WTC11 (cell line): Measurements from ENCODE around the gene ARMC6. TPM values are rescaled to one million over a fixed set of nuclear protein-coding genes. Genes with fewer than 3 reads are reported as not detected.

ENCODE experiments used
- ATAC-seq: fragments of 200-7000 bp; cut with Tn5 transposase; 2 replicates; pipeline ENCODE4 v1.10.0; 2021; ENCODE audit warnings: mild to moderate bottlenecking, moderate library complexity
- CTCF ChIA-PET: fragments of 300-600 bp; sonication (Branson Sonifier 250); formaldehyde crosslinking; loops from one replicate; lab custom pipeline; 2021; ENCODE audit warnings: antibody characterized with exemption; lab: Charles Lee
- POLR2A ChIA-PET: fragments of 350-600 bp; sonication (Branson Sonifier 250); formaldehyde crosslinking; loops from one replicate; lab custom pipeline; 2021; ENCODE audit warnings: antibody characterized with exemption; lab: Charles Lee
- DNase-seq: peaks from one replicate; pipeline ENCODE4 v3.0.0; 2021; ENCODE audit warnings: low spot score
- H3K27ac Mint-ChIP-seq: 2 replicates; pipeline ENCODE4 v1.8.0; 2021; ENCODE audit warnings: mixed read lengths
- H3K27me3 Mint-ChIP-seq: 2 replicates; pipeline ENCODE4 v1.8.0; 2021; ENCODE audit warnings: low read depth, mild to moderate bottlenecking, moderate library complexity, mixed read lengths
- H3K36me3 Mint-ChIP-seq: 2 replicates; pipeline ENCODE4 v1.8.0; 2021; ENCODE audit warnings: mixed read lengths
- H3K4me1 Mint-ChIP-seq: 2 replicates; pipeline ENCODE4 v1.8.0; 2022; ENCODE audit warnings: mixed read lengths
- H3K4me3 Mint-ChIP-seq: 2 replicates; pipeline ENCODE4 v1.8.0; 2021; ENCODE audit warnings: mild to moderate bottlenecking, moderate library complexity, mixed read lengths
- H3K9me3 Mint-ChIP-seq: 2 replicates; pipeline ENCODE4 v1.8.0; 2021; ENCODE audit warnings: mixed read lengths
- CBFB ChIP-seq: sonication (generic); formaldehyde crosslinking; IDR thresholded peaks from 2 replicates; pipeline ENCODE4 v1.8.1; 2022; ENCODE audit warnings: mild to moderate bottlenecking, low read depth, missing genetic modification reagents
- CREB1 ChIP-seq: sonication (generic); formaldehyde crosslinking; IDR thresholded peaks from 2 replicates; pipeline ENCODE4 v1.8.0; 2023; ENCODE audit warnings: mild to moderate bottlenecking, missing genetic modification reagents
- EMX1 ChIP-seq: fragments of 250-450 bp; sonication (Bioruptor Pico); IDR thresholded peaks from 2 replicates; pipeline ENCODE4 v1.8.0; 2021; ENCODE audit warnings: mild to moderate bottlenecking
- ETV6 ChIP-seq: sonication (generic); formaldehyde crosslinking; IDR thresholded peaks from 2 replicates; pipeline ENCODE4 v1.8.1; 2022; ENCODE audit warnings: mild to moderate bottlenecking, missing genetic modification reagents
- GABPB1 ChIP-seq: sonication (generic); formaldehyde crosslinking; IDR thresholded peaks from 2 replicates; pipeline ENCODE4 v1.8.1; 2023; ENCODE audit warnings: mild to moderate bottlenecking, missing genetic modification reagents
- GTF2I ChIP-seq: fragments of 250-450 bp; sonication (Bioruptor Pico); conservative IDR thresholded peaks from 2 replicates; pipeline ENCODE4 v1.4.0; 2021; ENCODE audit warnings: mild to moderate bottlenecking
- MXD4 ChIP-seq: fragments of 250-450 bp; sonication (Bioruptor Pico); IDR thresholded peaks from 2 replicates; pipeline ENCODE4 v1.8.0; 2021; ENCODE audit warnings: mild to moderate bottlenecking, moderate library complexity, borderline replicate concordance
- MYBL2 ChIP-seq: sonication (generic); formaldehyde crosslinking; IDR thresholded peaks from 2 replicates; pipeline ENCODE4 v1.8.1; 2023; ENCODE audit warnings: mild to moderate bottlenecking, moderate library complexity, missing genetic modification reagents
- NR1H2 ChIP-seq: sonication (generic); formaldehyde crosslinking; IDR thresholded peaks from 2 replicates; pipeline ENCODE4 v1.9.0; 2021; ENCODE audit warnings: mild to moderate bottlenecking, moderate library complexity, missing genetic modification reagents
- PRRX2 ChIP-seq: fragments of 250-450 bp; sonication (Bioruptor Pico); IDR thresholded peaks from 2 replicates; pipeline ENCODE4 v1.8.0; 2021; ENCODE audit warnings: mild to moderate bottlenecking
- RORB ChIP-seq: fragments of 250-450 bp; sonication (Bioruptor Pico); IDR thresholded peaks from 2 replicates; pipeline ENCODE4 v1.9.0; 2021; ENCODE audit warnings: mild to moderate bottlenecking
- TCF7 ChIP-seq: sonication (generic); formaldehyde crosslinking; IDR thresholded peaks from 2 replicates; pipeline ENCODE4 v1.8.0; 2022; ENCODE audit warnings: mild to moderate bottlenecking, low read depth, missing genetic modification reagents, moderate library complexity
- ZNF121 ChIP-seq: sonication (generic); formaldehyde crosslinking; IDR thresholded peaks from 2 replicates; pipeline ENCODE4 v1.8.0; 2023; ENCODE audit warnings: missing genetic modification reagents
- ZNF219 ChIP-seq: sonication (generic); formaldehyde crosslinking; IDR thresholded peaks from 2 replicates; pipeline ENCODE4 v1.8.0; 2023; ENCODE audit warnings: missing genetic modification reagents, mild to moderate bottlenecking, borderline replicate concordance
- ZNF232 ChIP-seq: sonication (generic); formaldehyde crosslinking; IDR thresholded peaks from 2 replicates; pipeline ENCODE4 v1.8.0; 2022; ENCODE audit warnings: mild to moderate bottlenecking, missing genetic modification reagents
- ZNF396 ChIP-seq: fragments of 250-450 bp; sonication (Bioruptor Pico); IDR thresholded peaks from 2 replicates; pipeline ENCODE4 v1.8.0; 2021; ENCODE audit warnings: mild to moderate bottlenecking, moderate library complexity, borderline replicate concordance
- ZNF416 ChIP-seq: fragments of 250-450 bp; sonication (Bioruptor Pico); IDR thresholded peaks from 2 replicates; pipeline ENCODE4 v1.9.0; 2021; ENCODE audit warnings: mild to moderate bottlenecking, inconsistent platforms
- total RNA-seq: library from RNA; stranded (reverse); gene quantifications from 3 replicates; pipeline ENCODE4 v1.2.3, GENCODE V29; 2021
- TF ChIP-seq, protein P1 (sequence below): sonication (generic); formaldehyde crosslinking; IDR thresholded peaks from 2 replicates; pipeline ENCODE4 v1.8.0; 2023; ENCODE audit warnings: missing genetic modification reagents, mild to moderate bottlenecking, borderline replicate concordance
- TF ChIP-seq, protein P2 (sequence below): sonication (generic); formaldehyde crosslinking; IDR thresholded peaks from 2 replicates; pipeline ENCODE4 v1.8.1; 2022; ENCODE audit warnings: mild to moderate bottlenecking, moderate library complexity, missing genetic modification reagents
- TF ChIP-seq, protein P3 (sequence below): sonication (generic); formaldehyde crosslinking; conservative IDR thresholded peaks from 2 replicates; pipeline ENCODE4 v1.8.1; 2022; ENCODE audit warnings: mild to moderate bottlenecking, missing genetic modification reagents
- TF ChIP-seq, protein P4 (sequence below): sonication (generic); formaldehyde crosslinking; IDR thresholded peaks from 2 replicates; pipeline ENCODE4 v1.8.1; 2022; ENCODE audit warnings: missing genetic modification reagents, borderline replicate concordance
- TF ChIP-seq, protein P5 (sequence below): sonication (generic); formaldehyde crosslinking; IDR thresholded peaks from 2 replicates; pipeline ENCODE4 v1.8.0; 2022; ENCODE audit warnings: mild to moderate bottlenecking, missing genetic modification reagents
- TF ChIP-seq, protein P6 (sequence below): sonication (generic); formaldehyde crosslinking; IDR thresholded peaks from 2 replicates; pipeline ENCODE4 v1.8.1; 2023; ENCODE audit warnings: mild to moderate bottlenecking, missing genetic modification reagents, moderate library complexity

The ARMC6 gene
- total RNA-seq, 1 experiment from 2014 or later: 58.8 TPM

DNA sequence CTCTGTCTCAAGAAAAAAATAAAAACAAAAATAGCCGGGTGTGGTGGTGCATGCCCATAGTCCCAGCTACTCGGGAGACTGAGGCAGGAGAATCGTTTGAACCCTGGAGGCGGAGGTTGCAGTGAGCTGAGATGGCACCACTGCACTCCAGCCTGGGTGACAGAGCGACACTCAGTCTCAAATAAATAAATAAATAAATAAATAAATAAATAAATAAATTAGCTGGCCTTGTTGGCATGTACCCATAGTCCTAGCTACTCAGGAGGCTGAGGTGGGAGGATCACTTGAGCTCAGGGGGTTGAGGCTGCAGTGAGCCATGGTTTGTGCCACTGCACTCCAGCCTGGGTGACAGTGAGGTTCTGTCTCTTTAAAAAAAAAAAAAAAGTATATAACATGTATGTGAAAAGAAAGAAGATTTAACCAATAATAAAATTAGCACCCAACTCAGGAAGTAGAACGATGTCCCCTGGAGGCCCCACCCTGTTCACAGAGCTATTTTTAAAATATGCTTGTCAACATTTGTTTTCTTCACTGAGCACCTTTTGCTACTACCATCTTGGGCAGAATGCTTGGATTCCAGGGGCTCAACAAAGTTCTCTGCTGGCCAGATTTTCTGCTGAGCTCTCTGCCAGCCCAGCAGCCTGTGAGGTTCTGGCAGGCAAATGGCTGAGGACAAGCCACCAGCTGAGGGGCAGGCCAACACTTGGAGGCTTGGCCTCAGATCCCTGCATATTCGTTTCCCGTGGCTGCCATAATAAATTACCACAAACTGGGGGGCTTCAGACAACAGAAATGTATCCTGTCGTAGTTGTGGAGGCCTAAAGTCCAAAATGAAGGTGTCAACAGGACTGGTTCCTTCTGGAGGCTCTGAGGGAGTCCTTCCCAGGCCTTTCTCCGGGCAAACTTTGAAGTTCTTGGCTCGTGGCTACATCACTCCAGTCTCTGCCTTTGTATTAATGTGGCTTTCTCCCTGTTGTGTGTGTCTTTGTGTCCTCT, 35.6 kb downstream of the ARMC6 start (continued):
- no peak for TF ChIP-seq CREB1 (CRISPR knock-in tag)
- TF ChIP-seq, protein P1, sequence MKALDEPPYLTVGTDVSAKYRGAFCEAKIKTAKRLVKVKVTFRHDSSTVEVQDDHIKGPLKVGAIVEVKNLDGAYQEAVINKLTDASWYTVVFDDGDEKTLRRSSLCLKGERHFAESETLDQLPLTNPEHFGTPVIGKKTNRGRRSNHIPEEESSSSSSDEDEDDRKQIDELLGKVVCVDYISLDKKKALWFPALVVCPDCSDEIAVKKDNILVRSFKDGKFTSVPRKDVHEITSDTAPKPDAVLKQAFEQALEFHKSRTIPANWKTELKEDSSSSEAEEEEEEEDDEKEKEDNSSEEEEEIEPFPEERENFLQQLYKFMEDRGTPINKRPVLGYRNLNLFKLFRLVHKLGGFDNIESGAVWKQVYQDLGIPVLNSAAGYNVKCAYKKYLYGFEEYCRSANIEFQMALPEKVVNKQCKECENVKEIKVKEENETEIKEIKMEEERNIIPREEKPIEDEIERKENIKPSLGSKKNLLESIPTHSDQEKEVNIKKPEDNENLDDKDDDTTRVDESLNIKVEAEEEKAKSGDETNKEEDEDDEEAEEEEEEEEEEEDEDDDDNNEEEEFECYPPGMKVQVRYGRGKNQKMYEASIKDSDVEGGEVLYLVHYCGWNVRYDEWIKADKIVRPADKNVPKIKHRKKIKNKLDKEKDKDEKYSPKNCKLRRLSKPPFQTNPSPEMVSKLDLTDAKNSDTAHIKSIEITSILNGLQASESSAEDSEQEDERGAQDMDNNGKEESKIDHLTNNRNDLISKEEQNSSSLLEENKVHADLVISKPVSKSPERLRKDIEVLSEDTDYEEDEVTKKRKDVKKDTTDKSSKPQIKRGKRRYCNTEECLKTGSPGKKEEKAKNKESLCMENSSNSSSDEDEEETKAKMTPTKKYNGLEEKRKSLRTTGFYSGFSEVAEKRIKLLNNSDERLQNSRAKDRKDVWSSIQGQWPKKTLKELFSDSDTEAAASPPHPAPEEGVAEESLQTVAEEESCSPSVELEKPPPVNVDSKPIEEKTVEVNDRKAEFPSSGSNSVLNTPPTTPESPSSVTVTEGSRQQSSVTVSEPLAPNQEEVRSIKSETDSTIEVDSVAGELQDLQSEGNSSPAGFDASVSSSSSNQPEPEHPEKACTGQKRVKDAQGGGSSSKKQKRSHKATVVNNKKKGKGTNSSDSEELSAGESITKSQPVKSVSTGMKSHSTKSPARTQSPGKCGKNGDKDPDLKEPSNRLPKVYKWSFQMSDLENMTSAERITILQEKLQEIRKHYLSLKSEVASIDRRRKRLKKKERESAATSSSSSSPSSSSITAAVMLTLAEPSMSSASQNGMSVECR (CRISPR knock-in tag): no peak
- no peak for TF ChIP-seq RORB (CRISPR knock-in tag)
- TF ChIP-seq ZNF232 (CRISPR knock-in tag): no peak
- TF ChIP-seq, protein P2, sequence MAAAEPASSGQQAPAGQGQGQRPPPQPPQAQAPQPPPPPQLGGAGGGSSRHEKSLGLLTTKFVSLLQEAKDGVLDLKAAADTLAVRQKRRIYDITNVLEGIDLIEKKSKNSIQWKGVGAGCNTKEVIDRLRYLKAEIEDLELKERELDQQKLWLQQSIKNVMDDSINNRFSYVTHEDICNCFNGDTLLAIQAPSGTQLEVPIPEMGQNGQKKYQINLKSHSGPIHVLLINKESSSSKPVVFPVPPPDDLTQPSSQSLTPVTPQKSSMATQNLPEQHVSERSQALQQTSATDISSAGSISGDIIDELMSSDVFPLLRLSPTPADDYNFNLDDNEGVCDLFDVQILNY (CRISPR knock-in tag): no peak
- no peak for TF ChIP-seq ZNF416 (CRISPR knock-in tag)

DNA sequence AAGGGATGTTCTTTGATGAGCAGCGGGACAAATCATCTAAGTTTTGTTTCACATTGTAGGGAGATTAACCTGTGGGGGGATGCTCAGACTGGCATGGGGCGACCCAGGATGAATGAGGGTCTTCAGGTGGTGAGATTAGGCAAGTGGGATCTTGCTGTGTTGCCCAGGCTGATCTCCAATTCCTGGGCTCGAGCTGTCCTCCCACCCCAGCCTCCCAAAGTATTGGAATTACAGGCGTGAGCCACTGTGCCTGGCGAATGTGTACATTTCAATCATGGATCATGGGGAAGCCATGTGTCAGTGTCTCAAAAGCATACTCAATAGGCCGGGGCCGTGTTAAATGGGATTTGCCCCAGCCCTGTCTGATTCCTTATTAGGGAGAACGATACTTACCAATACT, 38.5 kb downstream of the ARMC6 start:
- no peak for DNase-seq
- no peak overlapping the region for H3K27ac Mint-ChIP-seq
- H3K4me3 Mint-ChIP-seq: no peak overlapping the region
- CTCF ChIA-PET: interaction anchor here (0.7 kb wide), 1 partner anchor 9 kb away, joined by 3 read pairs; no protein-coding TSS in a partner anchor
- no peak for TF ChIP-seq CBFB (CRISPR knock-in tag)
- TF ChIP-seq ZNF121: peak; percentile 50; the same call in 1 of the 2 replicates
- TF ChIP-seq NR1H2 (CRISPR knock-in tag): no peak
- TF ChIP-seq, all 79 proteins: peak for 1
- Mint-ChIP-seq H3K9me3 (no peaks in the 10 kb centered on the region), H3K27me3 (peaks cover 99% of the 10 kb centered on the region), H3K4me1 (no peaks in the 10 kb centered on the region), H3K36me3 (no peaks in the 10 kb centered on the region)
- POLR2A ChIA-PET: no interaction called here
- ATAC-seq: no peak

DNA sequence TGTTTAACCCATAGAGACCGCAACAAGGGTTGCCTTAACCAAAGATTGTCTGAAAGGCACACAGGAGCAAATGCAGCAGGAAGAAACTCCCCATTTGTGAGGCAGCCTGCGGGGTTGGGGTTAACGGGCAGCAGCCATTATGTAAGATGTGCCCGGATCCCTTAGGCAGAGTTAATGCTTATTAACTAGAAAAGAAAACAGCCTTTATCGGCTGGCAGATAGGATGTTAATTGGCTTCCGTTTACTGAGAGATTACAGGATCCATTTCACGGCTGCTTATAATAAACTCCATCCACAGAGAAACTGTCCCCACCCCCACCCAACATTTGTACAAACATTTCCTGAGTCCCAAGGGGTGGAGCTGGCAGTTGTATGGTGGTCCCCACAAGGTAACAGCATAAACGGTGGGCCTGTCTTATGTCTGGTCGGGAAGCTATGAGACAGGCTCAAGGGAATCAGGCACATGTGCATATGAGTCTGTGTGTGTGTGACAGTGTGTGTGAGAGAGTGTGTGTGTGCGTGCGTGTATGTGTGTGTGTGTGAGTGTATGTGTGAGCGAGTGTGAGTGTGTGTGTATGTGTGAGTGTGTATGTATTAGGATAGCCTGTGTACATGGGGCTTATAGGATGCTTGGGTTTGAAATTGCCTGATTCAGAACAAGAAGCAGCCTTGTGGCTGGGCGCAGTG, 40.9 kb downstream of the ARMC6 start:
- CTCF ChIA-PET: no interaction called here
- ATAC-seq: no peak
- POLR2A ChIA-PET: no interaction called here
- TF ChIP-seq, protein P3, sequence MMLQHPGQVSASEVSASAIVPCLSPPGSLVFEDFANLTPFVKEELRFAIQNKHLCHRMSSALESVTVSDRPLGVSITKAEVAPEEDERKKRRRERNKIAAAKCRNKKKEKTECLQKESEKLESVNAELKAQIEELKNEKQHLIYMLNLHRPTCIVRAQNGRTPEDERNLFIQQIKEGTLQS: no peak
- TF ChIP-seq, protein P4, sequence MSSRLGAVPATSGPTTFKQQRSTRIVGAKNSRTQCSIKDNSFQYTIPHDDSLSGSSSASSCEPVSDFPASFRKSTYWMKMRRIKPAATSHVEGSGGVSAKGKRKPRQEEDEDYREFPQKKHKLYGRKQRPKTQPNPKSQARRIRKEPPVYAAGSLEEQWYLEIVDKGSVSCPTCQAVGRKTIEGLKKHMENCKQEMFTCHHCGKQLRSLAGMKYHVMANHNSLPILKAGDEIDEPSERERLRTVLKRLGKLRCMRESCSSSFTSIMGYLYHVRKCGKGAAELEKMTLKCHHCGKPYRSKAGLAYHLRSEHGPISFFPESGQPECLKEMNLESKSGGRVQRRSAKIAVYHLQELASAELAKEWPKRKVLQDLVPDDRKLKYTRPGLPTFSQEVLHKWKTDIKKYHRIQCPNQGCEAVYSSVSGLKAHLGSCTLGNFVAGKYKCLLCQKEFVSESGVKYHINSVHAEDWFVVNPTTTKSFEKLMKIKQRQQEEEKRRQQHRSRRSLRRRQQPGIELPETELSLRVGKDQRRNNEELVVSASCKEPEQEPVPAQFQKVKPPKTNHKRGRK (CRISPR knock-in tag): no peak
- TF ChIP-seq TCF7 (CRISPR knock-in tag): no peak
- TF ChIP-seq EMX1 (CRISPR knock-in tag): no peak
- TF ChIP-seq, protein P5, sequence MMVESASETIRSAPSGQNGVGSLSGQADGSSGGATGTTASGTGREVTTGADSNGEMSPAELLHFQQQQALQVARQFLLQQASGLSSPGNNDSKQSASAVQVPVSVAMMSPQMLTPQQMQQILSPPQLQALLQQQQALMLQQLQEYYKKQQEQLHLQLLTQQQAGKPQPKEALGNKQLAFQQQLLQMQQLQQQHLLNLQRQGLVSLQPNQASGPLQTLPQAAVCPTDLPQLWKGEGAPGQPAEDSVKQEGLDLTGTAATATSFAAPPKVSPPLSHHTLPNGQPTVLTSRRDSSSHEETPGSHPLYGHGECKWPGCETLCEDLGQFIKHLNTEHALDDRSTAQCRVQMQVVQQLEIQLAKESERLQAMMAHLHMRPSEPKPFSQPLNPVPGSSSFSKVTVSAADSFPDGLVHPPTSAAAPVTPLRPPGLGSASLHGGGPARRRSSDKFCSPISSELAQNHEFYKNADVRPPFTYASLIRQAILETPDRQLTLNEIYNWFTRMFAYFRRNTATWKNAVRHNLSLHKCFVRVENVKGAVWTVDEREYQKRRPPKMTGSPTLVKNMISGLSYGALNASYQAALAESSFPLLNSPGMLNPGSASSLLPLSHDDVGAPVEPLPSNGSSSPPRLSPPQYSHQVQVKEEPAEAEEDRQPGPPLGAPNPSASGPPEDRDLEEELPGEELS (CRISPR knock-in tag): no peak
- no peak for TF ChIP-seq ETV6 (CRISPR knock-in tag)
- TF ChIP-seq, protein P6, sequence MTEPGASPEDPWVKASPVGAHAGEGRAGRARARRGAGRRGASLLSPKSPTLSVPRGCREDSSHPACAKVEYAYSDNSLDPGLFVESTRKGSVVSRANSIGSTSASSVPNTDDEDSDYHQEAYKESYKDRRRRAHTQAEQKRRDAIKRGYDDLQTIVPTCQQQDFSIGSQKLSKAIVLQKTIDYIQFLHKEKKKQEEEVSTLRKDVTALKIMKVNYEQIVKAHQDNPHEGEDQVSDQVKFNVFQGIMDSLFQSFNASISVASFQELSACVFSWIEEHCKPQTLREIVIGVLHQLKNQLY: no peak
- TF ChIP-seq MXD4 (CRISPR knock-in tag): no peak
- no peak for TF ChIP-seq ZNF396 (CRISPR knock-in tag)
- no peak for TF ChIP-seq ZNF219
- TF ChIP-seq GTF2I (CRISPR knock-in tag): no peak
- TF ChIP-seq PRRX2: no peak
- TF ChIP-seq GABPB1 (CRISPR knock-in tag): no peak
- no peak for TF ChIP-seq MYBL2
- no peak for TF ChIP-seq ZNF416 (CRISPR knock-in tag)

More for the DNA sequence above, 40.9 kb downstream of the ARMC6 start:
- H3K27ac Mint-ChIP-seq: no peak overlapping the region
- no peak for DNase-seq
- no peaks in the 10 kb centered on the region for H3K4me1 Mint-ChIP-seq
- H3K36me3 Mint-ChIP-seq: no peaks in the 10 kb centered on the region
- peaks cover 98% of the 10 kb centered on the region for H3K27me3 Mint-ChIP-seq
- no peak overlapping the region for H3K4me3 Mint-ChIP-seq
- no peaks in the 10 kb centered on the region for H3K9me3 Mint-ChIP-seq
